ENCODE data around the gene CHST1. TPM values are rescaled to one million over a fixed set of nuclear protein-coding genes. Genes with fewer than 3 reads are reported as not detected.

Gene CHST1
- total and polyA plus RNA-seq, 2 donors (not counting 3 experiments of a cell fraction or from before 2014, with no cell fraction given), result 12.6 to 40.5 TPM

- no peaks in the 10 kb centered on the region for H4K20me1 ChIP-seq (replicated peaks; ENCODE audit: control insufficient read depth, extremely low read depth, insufficient read depth, low read length)
- no peaks in the 10 kb centered on the region for H3K4me1 ChIP-seq (ENCODE audit: control insufficient read depth, extremely low read depth, insufficient read depth, low read length)
- H3K27ac ChIP-seq (ENCODE audit: insufficient read depth, low read depth, low read length), result no peak overlapping the region
- no peaks in the 10 kb centered on the region for H3K36me3 ChIP-seq (ENCODE audit: control insufficient read depth in 2 of 2, extremely low read depth in 1 of 2, insufficient read depth in 2 of 2, low read length in 2 of 2)
- no peaks in the 10 kb centered on the region for H3K79me2 ChIP-seq (ENCODE audit: control insufficient read depth, insufficient read depth, low read length)
- intact Hi-C loops (cut with micrococcal nuclease) (no loop called here), dilution Hi-C loops (cut with MboI; ENCODE audit: extremely low pct_ligation_motif_present, low sequenced_read_pairs) (no loop called here)
- no TSS peak for BruUV-seq (replicated peaks)
- H3K4me3 ChIP-seq (replicated peaks in 1 of 3; ENCODE audit: insufficient read depth in 1 of 3, low read depth in 1 of 3, low read length in 3 of 3), result no peak overlapping the region
- no peak for DNase-seq (ENCODE audit: low read depth, low spot score)
- peaks cover 8 to 14% of the 10 kb centered on the region in 2 experiments for H3K27me3 ChIP-seq (ENCODE audit: control insufficient read depth in 2 of 2, insufficient read depth in 2 of 2, low read length in 2 of 2)
- no peaks in the 10 kb centered on the region for H3K9me1 ChIP-seq (replicated peaks; ENCODE audit: control insufficient read depth, extremely low read depth, insufficient read depth, low read length)
- FAIRE-seq, result no peak
- ChIA-PET CTCF (interaction anchor here (1.0 to 1.7 kb wide), 3 partner anchors 12 to 67 kb away, joined by 3 to 4 read pairs (median 4); no protein-coding TSS in a partner anchor), POLR2A (interaction anchor here (0.7 kb wide), 1 partner anchor 17 kb away, joined by 4 read pairs; no protein-coding TSS in a partner anchor)
- H3K9me3 ChIP-seq (replicated peaks; ENCODE audit: control insufficient read depth, insufficient read depth, low read length), result no peaks in the 10 kb centered on the region
- no peak overlapping the region for H3K9ac ChIP-seq (replicated peaks; ENCODE audit: extremely low read depth, insufficient read depth, low read length)
- H2AFZ ChIP-seq (ENCODE audit: low read depth, low read length), result no peak overlapping the region
- TF ChIP-seq POLR2AphosphoS5 (IDR thresholded peaks at IDR 0.05; ENCODE audit: insufficient read depth, low read depth, low read length), result no peak
- no peak for TF ChIP-seq EZH2 (IDR thresholded peaks at IDR 0.05; ENCODE audit: borderline replicate concordance, low read depth, low read length, severe bottlenecking)
- TF ChIP-seq MAX (IDR thresholded peaks at IDR 0.05; ENCODE audit: insufficient read depth, insufficient read length), result no peak
- no peak for TF ChIP-seq CTCF (IDR thresholded peaks at IDR 0.05; ENCODE audit: extremely low read depth in 1 of 2, insufficient read depth in 1 of 2, low read depth in 1 of 2, low read length in 2 of 2)
- no peak for TF ChIP-seq POLR2A (IDR thresholded peaks at IDR 0.05; ENCODE audit: low read depth, low read length)
- no peak for TF ChIP-seq FOS (IDR thresholded peaks at IDR 0.05; ENCODE audit: borderline replicate concordance, insufficient read depth, low read length)
- TF ChIP-seq JUN (IDR thresholded peaks at IDR 0.05; ENCODE audit: borderline replicate concordance, insufficient read depth, insufficient read length, low read depth), result no peak
- TF ChIP-seq GATA2 (IDR thresholded peaks at IDR 0.05; ENCODE audit: insufficient read depth, insufficient read length, low read depth, low read length), result no peak
- TF ChIP-seq MYC (IDR thresholded peaks at IDR 0.05; ENCODE audit: low read depth, low read length), result no peak
- no peak overlapping the region for H3K4me2 ChIP-seq (ENCODE audit: insufficient read depth, low read length)
These were observed 39.2 kb upstream of the CHST1 start for GRCh38 chr11:45704635-45705034.

Data from endothelial cell of umbilical vein (primary cell).